ENCODE results near the gene TBCK. TPM values are rescaled to one million over a fixed set of nuclear protein-coding genes. Genes with fewer than 3 reads are reported as not detected.

TBCK gene
- total RNA-seq, 4 donors from 2014 or later = 49.2 to 70.6 (median 58.7) TPM

DNA sequence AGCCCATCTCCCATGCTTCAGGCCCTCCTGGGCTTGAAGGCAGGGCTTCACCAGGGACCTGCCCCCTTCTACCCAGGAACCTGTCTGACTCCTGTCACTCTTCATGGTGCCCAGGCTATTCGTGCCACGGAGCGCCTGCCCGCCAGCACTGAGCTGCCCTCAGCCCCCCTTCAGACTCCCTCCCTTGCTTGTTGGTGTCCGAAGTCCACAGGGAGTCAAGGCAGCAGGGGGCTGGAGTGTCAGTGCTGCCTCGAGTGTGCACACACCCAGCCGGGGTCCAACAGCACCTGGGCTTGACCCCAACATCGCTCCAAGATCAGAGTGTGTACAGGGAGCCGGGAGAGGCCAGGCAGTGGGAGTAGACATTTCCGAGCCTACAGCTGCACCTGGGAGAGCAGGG lies 59.8 kb downstream of the TBCK start:
- TF ChIP-seq, protein P1, sequence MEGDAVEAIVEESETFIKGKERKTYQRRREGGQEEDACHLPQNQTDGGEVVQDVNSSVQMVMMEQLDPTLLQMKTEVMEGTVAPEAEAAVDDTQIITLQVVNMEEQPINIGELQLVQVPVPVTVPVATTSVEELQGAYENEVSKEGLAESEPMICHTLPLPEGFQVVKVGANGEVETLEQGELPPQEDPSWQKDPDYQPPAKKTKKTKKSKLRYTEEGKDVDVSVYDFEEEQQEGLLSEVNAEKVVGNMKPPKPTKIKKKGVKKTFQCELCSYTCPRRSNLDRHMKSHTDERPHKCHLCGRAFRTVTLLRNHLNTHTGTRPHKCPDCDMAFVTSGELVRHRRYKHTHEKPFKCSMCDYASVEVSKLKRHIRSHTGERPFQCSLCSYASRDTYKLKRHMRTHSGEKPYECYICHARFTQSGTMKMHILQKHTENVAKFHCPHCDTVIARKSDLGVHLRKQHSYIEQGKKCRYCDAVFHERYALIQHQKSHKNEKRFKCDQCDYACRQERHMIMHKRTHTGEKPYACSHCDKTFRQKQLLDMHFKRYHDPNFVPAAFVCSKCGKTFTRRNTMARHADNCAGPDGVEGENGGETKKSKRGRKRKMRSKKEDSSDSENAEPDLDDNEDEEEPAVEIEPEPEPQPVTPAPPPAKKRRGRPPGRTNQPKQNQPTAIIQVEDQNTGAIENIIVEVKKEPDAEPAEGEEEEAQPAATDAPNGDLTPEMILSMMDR (IDR thresholded peaks at IDR 0.05) = no peak
- TF ChIP-seq POLR2A (IDR thresholded peaks at IDR 0.05) = no peak
- no peaks in the 10 kb centered on the region for H3K9me3 ChIP-seq
- no peak overlapping the region for H3K4me3 ChIP-seq (replicated peaks in 1 of 3)
- H3K36me3 ChIP-seq = peaks cover 4 to 5% of the 10 kb centered on the region in 2 donors
- H3K4me1 ChIP-seq = no peaks in the 10 kb centered on the region
- intact Hi-C loops (cut with DNase I) = no loop called here
- no peaks in the 10 kb centered on the region for H3K27me3 ChIP-seq
- DNase-seq = no peak
- WGBS, 2 donors = 93 to 95% methylated on average over 3 to 9 of the region's 10 CpGs
- H3K27ac ChIP-seq = no peak overlapping the region

DNA sequence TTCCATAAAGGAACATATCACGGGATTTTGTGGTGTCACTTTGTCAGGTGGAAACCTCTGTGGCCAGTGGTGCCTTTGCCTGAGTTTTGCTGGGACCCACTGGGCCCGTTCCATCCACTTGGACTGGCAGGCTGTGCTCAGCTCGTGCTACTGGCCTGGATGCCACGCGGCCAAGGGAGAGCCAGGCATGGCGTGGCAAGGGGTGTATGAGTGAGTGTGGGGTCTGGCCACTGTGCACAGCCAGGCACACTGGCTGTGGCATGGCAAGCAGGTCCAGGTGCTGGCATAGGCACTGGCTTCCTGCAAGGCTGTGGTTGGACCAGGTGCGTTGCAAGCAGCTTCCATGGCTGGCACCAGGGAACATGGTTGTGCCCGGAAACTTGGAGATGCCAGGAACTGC lies 60.8 kb downstream of the TBCK start:
- WGBS, 2 donors = 97 to 98% methylated on average over 7 to 8 of the region's 8 CpGs
- Histone ChIP-seq H3K4me3 (replicated peaks in 1 of 3) (no peak overlapping the region), H3K27me3 (no peaks in the 10 kb centered on the region), H3K27ac (no peak overlapping the region), H3K9me3 (no peaks in the 10 kb centered on the region), H3K4me1 (no peaks in the 10 kb centered on the region), H3K36me3 (peaks cover 4 to 5% of the 10 kb centered on the region in 2 donors)
- intact Hi-C loops (cut with DNase I) = no loop called here
- TF ChIP-seq POLR2A (IDR thresholded peaks at IDR 0.05) = no peak
- TF ChIP-seq, protein P1 (IDR thresholded peaks at IDR 0.05) = no peak
- no peak for DNase-seq

DNA sequence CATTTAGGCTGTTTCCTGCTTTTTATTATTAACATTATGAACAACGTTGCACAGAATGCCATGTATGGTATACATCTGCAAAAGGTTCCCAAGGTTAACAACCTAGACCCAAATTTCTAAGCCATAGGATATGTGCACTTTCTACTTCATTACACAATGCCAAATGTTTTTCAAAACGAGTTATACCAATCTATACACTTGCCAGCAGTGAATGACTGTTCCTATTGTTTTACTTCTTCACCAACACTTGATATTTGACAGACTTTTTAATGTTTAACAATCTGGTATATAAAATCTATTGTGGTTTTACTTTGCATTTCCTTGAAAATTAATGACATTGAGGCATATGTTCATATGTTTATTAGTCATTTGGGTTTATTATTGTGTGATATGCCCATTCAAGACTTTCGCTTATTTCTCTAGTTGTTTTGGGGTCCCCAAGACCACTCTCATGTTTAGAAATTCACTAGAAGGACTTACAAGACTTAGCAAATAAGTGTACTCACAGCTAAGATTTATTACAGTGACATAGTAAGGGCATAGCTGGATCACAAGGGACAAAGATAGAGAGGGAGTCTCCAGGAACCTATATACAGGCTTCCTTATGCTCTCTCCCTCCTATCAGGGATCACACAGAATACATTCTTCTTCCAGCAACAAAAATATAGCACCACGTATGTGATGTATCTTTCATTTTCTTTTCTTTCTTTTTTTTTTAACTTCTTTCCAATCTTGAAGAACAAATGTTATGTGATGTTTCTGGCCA lies 62.5 kb downstream of the TBCK start:
- 79% methylated on average over 4 of the region's 4 CpGs for WGBS, 2 donors
- DNase-seq = no peak
- no peaks in the 10 kb centered on the region for H3K4me1 ChIP-seq
- TF ChIP-seq POLR2A (IDR thresholded peaks at IDR 0.05) = no peak
- TF ChIP-seq, protein P1 (IDR thresholded peaks at IDR 0.05) = no peak
- intact Hi-C loops (cut with DNase I) = no loop called here
- no peaks in the 10 kb centered on the region for H3K27me3 ChIP-seq
- H3K4me3 ChIP-seq (replicated peaks in 1 of 3) = no peak overlapping the region
- H3K9me3 ChIP-seq = no peaks in the 10 kb centered on the region
- no peak overlapping the region for H3K27ac ChIP-seq
- H3K36me3 ChIP-seq = peaks cover 5 to 6% of the 10 kb centered on the region in 2 donors

DNA sequence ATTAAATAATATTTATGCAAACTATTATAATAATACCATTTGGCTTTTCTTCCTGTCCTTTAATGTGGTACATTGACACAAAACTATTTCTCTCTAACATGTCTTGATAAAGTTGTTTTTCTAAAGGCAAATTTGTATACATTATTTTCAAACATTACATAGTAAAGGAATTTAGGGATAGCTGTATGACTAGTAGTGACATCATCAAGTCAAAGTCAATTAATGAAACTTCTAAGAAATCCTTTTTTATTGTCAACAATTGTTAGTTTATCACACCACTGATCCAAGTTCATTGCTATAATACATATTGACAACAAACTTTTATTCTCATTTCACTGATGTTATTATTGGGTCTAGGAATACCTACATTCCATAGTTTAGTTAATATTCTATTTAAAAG lies 68.4 kb downstream of the TBCK start:
- TF ChIP-seq, protein P1 (IDR thresholded peaks at IDR 0.05) = no peak
- TF ChIP-seq POLR2A (IDR thresholded peaks at IDR 0.05) = no peak
- no peak overlapping the region for H3K27ac ChIP-seq
- H3K4me3 ChIP-seq (replicated peaks in 1 of 3) = no peak overlapping the region
- peaks cover 0 to 2% of the 10 kb centered on the region in 2 donors for H3K36me3 ChIP-seq
- intact Hi-C loops (cut with DNase I) = no loop called here
- H3K4me1 ChIP-seq = no peaks in the 10 kb centered on the region
- H3K9me3 ChIP-seq = no peaks in the 10 kb centered on the region
- no peak for DNase-seq
- no peaks in the 10 kb centered on the region for H3K27me3 ChIP-seq

DNA sequence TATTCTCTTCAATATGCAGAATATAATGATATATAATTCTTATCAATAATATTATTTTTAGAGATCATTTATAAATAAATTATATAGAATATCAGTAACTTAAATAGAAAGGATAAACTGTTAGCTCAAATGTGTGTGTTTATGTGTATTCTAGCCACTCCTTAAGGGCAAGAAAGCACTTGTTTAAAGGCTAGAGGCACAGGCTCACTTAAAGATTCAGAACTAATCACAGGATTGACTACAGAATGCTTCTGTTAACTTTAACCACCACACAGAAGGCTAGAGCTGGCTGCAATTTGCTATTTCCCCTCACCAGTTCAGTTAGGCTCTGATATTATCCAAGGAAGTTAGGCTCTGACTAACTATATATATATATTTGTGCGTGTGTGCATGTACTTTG lies 69.6 kb downstream of the TBCK start:
- 95 to 100% methylated on average over 1 of the region's 1 CpG for WGBS, 2 donors
- Histone ChIP-seq H3K9me3 (no peaks in the 10 kb centered on the region), H3K4me3 (replicated peaks in 1 of 3) (no peak overlapping the region), H3K36me3 (peaks cover 0 to 2% of the 10 kb centered on the region in 2 donors), H3K27me3 (no peaks in the 10 kb centered on the region), H3K27ac (no peak overlapping the region), H3K4me1 (no peaks in the 10 kb centered on the region)
- DNase-seq = no peak
- TF ChIP-seq, protein P1 (IDR thresholded peaks at IDR 0.05) = no peak
- TF ChIP-seq POLR2A (IDR thresholded peaks at IDR 0.05) = no peak
- intact Hi-C loops (cut with DNase I) = no loop called here
